ENCODE data around the gene ENPP6.

- TF ChIP-seq POLR2A (IDR thresholded peaks at IDR 0.05; ENCODE audit: low read depth, low read length) (no peak), TAF1 (IDR thresholded peaks at IDR 0.05; ENCODE audit: low read depth, low read length) (no peak)
Measured at GRCh38 chr4:184246426-184246825, 28.8 kb upstream of the ENPP6 start.
